Mesodermal cell (in vitro differentiated cells): ENCODE results near the gene LDLRAD4.

ENCODE experiments used
- H3K27ac ChIP-seq: 2 replicates; pipeline ENCODE4 v1.7.0; 2013; ENCODE audit warnings: mild to moderate bottlenecking, low read depth, low read length, moderate library complexity; ENCODE audit not compliant: severe bottlenecking
- H3K36me3 ChIP-seq: 2 replicates; pipeline ENCODE4 v1.7.1; 2013; ENCODE audit warnings: mild to moderate bottlenecking, low read length, moderate library complexity; ENCODE audit not compliant: control insufficient read depth, insufficient read depth
- H3K4me1 ChIP-seq: one replicate; pipeline ENCODE4 v1.7.1; 2013; ENCODE audit warnings: mild to moderate bottlenecking, low read length; ENCODE audit not compliant: insufficient read depth, control insufficient read depth, poor library complexity, severe bottlenecking
- H3K4me3 ChIP-seq: 2 replicates; pipeline ENCODE4 v1.7.0; 2013; ENCODE audit warnings: low read length, control low read depth, mild to moderate bottlenecking; ENCODE audit not compliant: insufficient read depth, poor library complexity, severe bottlenecking; ENCODE audit errors: extremely low read depth
- H3K9me3 ChIP-seq: 2 replicates; pipeline ENCODE4 v1.7.1; 2013; ENCODE audit warnings: mild to moderate bottlenecking, low read length, moderate library complexity; ENCODE audit not compliant: control insufficient read depth
- WGBS, 2 experiments: methylation state at CpG; one replicate each; pipeline ENCODE4 v1.1.5; 2013; ENCODE audit warnings: missing lambda C conversion rate in 2 of 2; ENCODE audit not compliant: insufficient coverage in 2 of 2; 5-methylcytosine and 5-hydroxymethylcytosine counted together

Gene LDLRAD4

GRCh38 chr18:13217466-13217961, 1.0 kb upstream of the LDLRAD4 start:
- H3K4me1 ChIP-seq, result peaks cover 29% of the 10 kb centered on the region
- no peaks in the 10 kb centered on the region for H3K36me3 ChIP-seq
- no peaks in the 10 kb centered on the region for H3K9me3 ChIP-seq
- 0 to 1% methylated on average over 17 to 38 of the region's 64 CpGs for WGBS, 2 experiments
- H3K27ac ChIP-seq, result no peak overlapping the region
- peak overlapping the region; percentile 57 for H3K4me3 ChIP-seq

GRCh38 chr18:13217971-13218367, 591 bp upstream of the LDLRAD4 start:
- no peaks in the 10 kb centered on the region for H3K36me3 ChIP-seq
- no peak overlapping the region for H3K27ac ChIP-seq
- 0% methylated on average over 39 to 41 of the region's 53 CpGs for WGBS, 2 experiments
- H3K4me3 ChIP-seq, result peak overlapping the region; percentile 57
- no peaks in the 10 kb centered on the region for H3K9me3 ChIP-seq
- H3K4me1 ChIP-seq, result peaks cover 33% of the 10 kb centered on the region

GRCh38 chr18:13218997-13219396, 437 bp downstream of the LDLRAD4 start:
- Histone ChIP-seq H3K4me1 (peaks cover 42% of the 10 kb centered on the region), H3K9me3 (no peaks in the 10 kb centered on the region), H3K36me3 (no peaks in the 10 kb centered on the region), H3K4me3 (peak overlapping the region; percentile 57), H3K27ac (no peak overlapping the region)
- WGBS, 2 experiments, result 11 to 20% methylated on average over 5 to 6 of the region's 15 CpGs

GRCh38 chr18:13219593-13220159, 1.1 kb downstream of the LDLRAD4 start:
- Histone ChIP-seq H3K9me3 (no peaks in the 10 kb centered on the region), H3K27ac (no peak overlapping the region), H3K4me3 (peak overlapping the region; percentile 57), H3K36me3 (no peaks in the 10 kb centered on the region), H3K4me1 (peaks cover 42% of the 10 kb centered on the region)
- 33 to 43% methylated on average over 3 of the region's 4 CpGs for WGBS, 2 experiments

GRCh38 chr18:13220361-13220991, 1.9 kb downstream of the LDLRAD4 start:
- Histone ChIP-seq H3K9me3 (no peaks in the 10 kb centered on the region), H3K36me3 (no peaks in the 10 kb centered on the region), H3K4me3 (no peak overlapping the region), H3K27ac (peak overlapping the region; percentile 1), H3K4me1 (peaks cover 42% of the 10 kb centered on the region)
- WGBS, 2 experiments, result 65 to 76% methylated on average over 7 to 10 of the region's 10 CpGs

- WGBS, 2 experiments, result 78 to 86% methylated on average over 18 to 21 of the region's 24 CpGs
- Histone ChIP-seq H3K36me3 (no peaks in the 10 kb centered on the region), H3K27ac (peak overlapping the region; percentile 13), H3K4me3 (no peak overlapping the region), H3K4me1 (peaks cover 42% of the 10 kb centered on the region), H3K9me3 (no peaks in the 10 kb centered on the region)
These were observed 3.6 kb downstream of the LDLRAD4 start for GRCh38 chr18:13221869-13222855.

GRCh38 chr18:13222856-13223281, 4.3 kb downstream of the LDLRAD4 start:
- H3K9me3 ChIP-seq, result no peaks in the 10 kb centered on the region
- WGBS, 2 experiments, result 91% methylated on average over 1 to 2 of the region's 4 CpGs
- no peaks in the 10 kb centered on the region for H3K36me3 ChIP-seq
- H3K27ac ChIP-seq, result peak overlapping the region; percentile 13
- no peak overlapping the region for H3K4me3 ChIP-seq
- peaks cover 42% of the 10 kb centered on the region for H3K4me1 ChIP-seq

GRCh38 chr18:13223311-13224143, 5.0 kb downstream of the LDLRAD4 start:
- no peak overlapping the region for H3K27ac ChIP-seq
- H3K4me1 ChIP-seq, result peaks cover 42% of the 10 kb centered on the region
- H3K4me3 ChIP-seq, result no peak overlapping the region
- no peaks in the 10 kb centered on the region for H3K9me3 ChIP-seq
- WGBS, 2 experiments, result 77 to 87% methylated on average over 11 to 12 of the region's 13 CpGs
- no peaks in the 10 kb centered on the region for H3K36me3 ChIP-seq

- 92 to 97% methylated on average over 5 of the region's 5 CpGs for WGBS, 2 experiments
- Histone ChIP-seq H3K9me3 (no peaks in the 10 kb centered on the region), H3K27ac (no peak overlapping the region)
These were observed 6.7 kb downstream of the LDLRAD4 start for GRCh38 chr18:13225261-13225660.

More at GRCh38 chr18:13225261-13225660, 6.7 kb downstream of the LDLRAD4 start:
- no peaks in the 10 kb centered on the region for H3K36me3 ChIP-seq
- H3K4me3 ChIP-seq, result no peak overlapping the region
- H3K4me1 ChIP-seq, result peaks cover 36% of the 10 kb centered on the region
